CD4-positive, alpha-beta T cell treated with Interleukin-21 for 1 hour (primary cell): ENCODE results near the gene ADAM23.

Experiments
- DNase-seq: peaks from one replicate; pipeline ENCODE4 v3.0.0-alpha.2; 2020

Gene ADAM23

DNA sequence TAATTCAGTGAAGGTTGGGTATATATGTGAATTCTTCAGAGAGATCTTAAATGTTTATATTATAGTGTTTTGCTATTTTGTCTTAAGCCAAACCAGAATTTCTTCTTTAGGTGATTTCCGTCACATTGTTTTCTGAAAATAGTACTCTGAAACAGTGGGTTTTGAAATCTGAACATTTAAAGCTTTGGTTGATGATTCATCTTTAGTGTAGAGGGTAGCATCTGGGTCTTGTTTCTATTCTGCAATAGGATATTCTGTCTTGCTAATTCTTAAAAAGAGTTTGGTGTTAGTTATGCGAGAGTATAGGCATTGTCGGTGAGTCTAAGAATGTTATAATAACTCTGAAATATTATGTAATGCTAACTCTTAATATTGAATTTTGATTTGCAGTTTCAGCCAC lies 129.4 kb downstream of the ADAM23 start:
- DNase-seq: no peak

DNA sequence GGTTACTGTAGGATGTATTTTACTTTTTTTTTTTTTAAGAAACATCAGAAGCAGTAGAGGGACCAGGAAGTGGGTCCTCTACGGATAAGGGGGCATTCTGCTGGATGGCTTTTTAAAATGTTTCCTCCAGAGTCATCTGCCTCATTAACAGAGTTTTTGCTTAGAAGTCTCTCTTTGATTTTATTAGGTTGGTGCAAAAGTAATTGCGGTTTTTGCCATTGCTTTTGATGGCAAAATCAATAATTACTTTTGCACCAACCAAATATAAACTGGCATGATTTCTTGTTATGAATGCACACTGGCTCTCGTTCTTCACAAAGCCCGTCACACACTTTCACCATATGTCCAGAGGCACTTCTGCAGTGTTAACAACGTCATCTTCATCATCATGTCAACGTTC lies 130.5 kb downstream of the ADAM23 start:
- DNase-seq: no peak

DNA sequence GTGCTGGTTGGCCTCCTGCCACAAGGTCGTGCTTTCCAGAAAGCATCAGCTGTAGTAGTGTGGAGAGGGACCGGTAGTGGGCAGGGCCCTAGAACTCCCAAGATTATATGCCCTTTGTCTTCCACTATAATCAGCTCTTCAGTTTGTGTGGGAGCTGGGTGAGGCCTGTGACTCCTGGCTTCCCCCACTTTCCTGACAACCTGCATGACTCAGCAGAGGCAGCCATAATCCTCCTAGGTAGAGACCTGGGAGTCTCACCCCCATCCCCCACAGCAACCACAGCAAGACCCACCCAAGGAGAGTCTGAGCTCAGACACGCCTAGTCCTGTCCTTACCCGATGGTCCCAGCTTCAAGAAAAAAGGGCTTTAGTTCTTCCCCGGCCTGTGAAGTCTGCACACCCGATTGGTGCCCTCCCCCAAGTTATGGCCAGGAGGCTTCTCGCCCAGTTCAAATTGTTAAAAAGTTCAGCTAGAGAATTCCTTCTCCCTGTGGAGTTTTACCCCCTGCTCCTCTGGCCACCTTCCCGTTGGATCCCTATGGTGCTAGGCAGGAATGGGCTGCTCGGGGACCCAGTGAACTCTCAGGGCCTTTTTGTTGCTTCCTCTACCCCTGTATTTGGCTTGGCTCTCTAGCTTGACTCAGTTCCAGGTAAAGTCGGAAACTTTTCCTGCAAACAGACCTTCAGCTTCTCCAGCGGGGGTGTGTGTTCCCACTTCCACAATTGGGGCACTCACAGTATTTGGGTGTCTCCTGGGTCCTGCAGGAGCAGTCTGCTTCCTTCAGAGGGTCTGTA lies 141.2 kb downstream of the ADAM23 start:
- DNase-seq: no peak

GRCh38 chr2:206585335-206585734 lies 142.0 kb downstream of the ADAM23 start:
- no peak for DNase-seq

DNA sequence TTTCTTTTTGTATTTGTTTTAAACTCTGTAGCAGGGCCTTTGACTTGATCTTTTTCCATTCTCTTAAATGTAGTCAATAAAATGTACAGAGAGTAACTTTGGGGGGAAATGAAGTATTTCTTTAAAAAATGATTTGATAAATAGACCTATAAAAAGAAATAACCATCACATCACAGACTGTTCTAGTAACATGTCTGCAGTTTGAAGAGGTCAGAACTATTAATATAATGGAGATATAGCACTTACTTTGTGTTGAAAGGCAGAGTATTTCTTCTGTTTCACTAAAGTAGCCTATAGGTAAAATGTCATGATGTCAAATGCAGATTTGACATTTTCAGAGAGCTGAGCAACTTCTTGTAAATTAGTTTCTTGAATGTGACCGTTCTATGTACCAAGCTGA lies 143.3 kb downstream of the ADAM23 start:
- DNase-seq: no peak

DNA sequence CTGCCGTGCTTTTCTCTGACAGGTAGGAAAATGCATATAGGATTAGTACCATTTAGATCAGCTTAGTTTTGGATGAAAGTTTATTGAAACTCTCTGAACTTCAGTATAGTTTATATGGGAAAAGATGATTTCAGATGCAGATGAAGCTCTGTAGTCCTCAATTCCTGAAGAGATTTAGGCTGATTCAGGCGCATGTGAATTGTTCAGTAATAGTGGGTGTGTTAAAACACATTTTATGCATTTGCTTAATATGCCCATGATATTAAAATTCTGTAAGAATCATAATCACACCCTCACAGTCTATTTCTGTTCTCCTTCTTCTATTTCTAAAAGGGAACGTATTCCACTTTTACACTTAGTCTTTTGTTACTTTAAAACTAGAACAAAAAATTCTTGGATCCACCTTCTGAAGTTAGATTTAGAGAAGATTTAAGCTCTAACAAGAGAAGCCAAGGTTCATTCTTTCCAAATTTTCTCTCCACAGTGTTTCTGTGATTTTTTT lies 154.4 kb downstream of the ADAM23 start:
- DNase-seq: no peak

- DNase-seq: no peak
These were observed 159.9 kb downstream of the ADAM23 start for GRCh38 chr2:206603243-206603642.

DNA sequence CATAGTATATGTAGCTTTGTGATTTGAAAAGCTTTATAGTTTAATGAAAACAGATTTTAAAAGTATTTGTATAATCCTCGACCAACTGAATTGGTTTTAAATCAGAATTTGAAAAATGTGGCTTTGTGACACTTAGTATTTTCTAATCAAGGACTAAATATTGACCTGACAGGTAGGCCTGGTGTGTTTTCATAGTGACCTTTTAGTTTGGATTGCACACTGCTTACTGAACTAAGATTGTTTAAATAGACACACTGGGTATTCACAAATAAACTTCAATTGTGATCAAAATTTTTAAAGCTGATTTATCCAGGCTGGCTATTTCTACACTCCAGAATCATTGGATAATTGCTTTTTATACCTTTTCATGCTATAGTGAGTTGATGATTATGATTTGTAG lies 167.1 kb downstream of the ADAM23 start:
- no peak for DNase-seq

GRCh38 chr2:206611191-206611590 lies 167.9 kb downstream of the ADAM23 start:
- no peak for DNase-seq

DNA sequence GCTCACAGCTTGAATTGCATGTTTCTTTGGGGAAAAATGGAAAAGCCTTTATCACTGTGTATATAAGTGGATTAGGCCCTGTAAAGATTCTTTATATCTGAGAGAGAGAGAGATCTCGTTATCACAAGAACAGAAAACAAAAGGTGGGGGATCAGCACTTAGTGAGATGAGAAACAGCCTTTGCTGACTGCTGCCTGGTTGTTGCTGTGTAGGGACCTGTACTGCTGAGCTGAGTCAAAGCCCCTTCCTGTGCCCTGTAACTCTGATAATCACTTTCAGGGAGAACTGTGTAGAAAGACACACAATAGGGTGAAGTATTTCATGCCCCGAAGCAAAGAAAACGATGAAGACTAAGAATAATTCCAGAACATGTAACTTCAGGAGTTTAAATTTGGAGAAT lies 168.4 kb downstream of the ADAM23 start:
- DNase-seq: no peak

GRCh38 chr2:206614811-206615210 lies 171.5 kb downstream of the ADAM23 start:
- no peak for DNase-seq

- DNase-seq: no peak
These were observed 172.2 kb downstream of the ADAM23 start for GRCh38 chr2:206615417-206616089.

DNA sequence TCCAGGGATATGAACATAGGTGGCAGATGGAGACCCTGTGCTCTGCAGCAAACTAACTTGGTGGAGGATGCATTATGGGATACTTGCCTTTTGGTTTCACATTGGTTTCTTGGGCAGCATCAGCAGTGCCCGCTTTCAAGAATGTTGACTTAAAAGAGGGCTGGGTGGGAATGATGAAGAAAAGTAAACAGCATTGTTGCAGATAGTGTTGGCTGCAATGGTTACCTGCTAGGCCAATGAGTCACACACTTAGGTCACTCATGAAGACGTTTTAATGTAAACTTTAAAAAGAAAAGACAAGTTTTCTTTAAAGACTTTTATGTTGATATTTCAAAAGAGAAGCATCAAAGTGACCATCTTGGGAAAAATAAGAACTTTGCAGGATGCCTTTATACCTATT lies 172.8 kb downstream of the ADAM23 start:
- DNase-seq: no peak

DNA sequence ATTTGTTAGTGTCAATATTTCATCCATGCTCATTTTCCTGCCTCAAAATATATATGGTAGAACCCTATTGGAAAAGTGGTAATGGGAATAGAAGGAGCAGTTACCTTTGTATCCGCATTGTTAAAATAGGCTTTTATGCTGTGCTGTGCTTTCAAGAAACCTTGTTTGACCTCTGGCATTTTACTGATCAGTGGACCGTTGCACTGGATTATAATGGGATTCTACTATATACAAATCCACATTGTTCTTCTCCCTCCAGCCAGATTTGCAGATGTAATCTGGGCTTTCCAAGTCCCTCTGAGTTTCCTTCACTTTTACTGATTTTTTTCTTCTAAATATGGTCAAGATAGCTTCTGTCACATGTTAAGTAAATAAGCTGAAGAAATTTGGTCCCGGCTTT lies 175.7 kb downstream of the ADAM23 start:
- no peak for DNase-seq

- no peak for DNase-seq
These were observed 182.8 kb downstream of the ADAM23 start for GRCh38 chr2:206626108-206626507.

GRCh38 chr2:206627632-206628031 lies 184.3 kb downstream of the ADAM23 start:
- DNase-seq: no peak

DNA sequence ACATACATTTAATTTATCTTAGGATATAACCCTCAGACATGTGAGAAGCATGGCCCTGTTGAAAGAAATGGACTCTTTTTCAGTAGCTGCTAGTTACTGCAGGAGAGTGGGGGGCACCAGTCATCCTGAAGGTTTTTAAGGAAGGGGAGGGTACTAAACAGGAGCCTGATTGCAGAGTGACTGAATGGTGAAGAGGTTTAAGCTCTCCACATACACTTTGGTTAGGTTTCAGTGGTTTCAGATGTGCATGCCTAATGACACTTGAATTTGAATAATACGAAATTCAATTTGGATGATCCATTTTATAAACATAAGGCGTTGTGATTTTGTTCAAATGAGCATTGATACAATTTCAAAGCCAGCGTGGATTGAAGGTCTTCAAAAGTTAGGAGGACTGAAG lies 188.0 kb downstream of the ADAM23 start:
- DNase-seq: no peak

DNA sequence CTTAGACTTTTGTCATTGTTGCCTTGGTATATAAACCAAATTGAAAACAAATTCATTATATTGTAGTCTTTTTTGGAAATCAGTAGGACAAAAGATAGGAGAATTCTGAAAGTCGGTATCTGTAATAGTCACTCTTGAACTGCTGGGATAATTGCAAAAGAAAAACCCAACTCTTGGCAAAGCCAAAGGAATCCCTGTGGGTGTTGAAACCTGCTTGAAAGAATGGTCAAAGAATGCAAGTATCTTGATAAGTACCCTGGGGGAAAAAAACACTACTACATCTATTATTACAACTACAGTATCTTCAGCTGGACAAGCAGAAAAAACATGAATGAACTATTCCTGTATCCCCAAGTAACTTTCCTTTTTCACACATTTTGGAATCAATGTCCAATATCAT lies 191.7 kb downstream of the ADAM23 start:
- DNase-seq: no peak

- no peak for DNase-seq
These were observed 196.3 kb downstream of the ADAM23 start for GRCh38 chr2:206639636-206640035.

DNA sequence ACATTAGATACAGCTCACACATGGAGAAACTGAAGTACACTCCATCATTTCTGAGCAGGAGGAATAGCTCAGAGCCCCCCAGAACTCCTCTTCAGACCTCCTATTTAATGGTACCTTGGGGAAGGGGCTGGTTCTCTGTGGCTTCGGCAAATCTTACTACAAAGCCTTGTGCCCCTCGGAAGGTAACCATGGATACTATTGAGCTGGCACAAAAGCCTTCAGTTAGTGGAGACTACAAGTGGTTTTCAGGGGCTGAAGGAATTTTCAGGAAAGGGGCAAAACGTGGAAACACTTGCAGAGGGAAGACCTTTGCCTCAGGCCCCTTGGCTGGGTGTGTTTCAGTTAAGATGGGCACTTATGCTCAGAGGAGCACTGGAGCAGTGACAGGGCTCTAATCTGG lies 197.9 kb downstream of the ADAM23 start:
- DNase-seq: no peak

DNA sequence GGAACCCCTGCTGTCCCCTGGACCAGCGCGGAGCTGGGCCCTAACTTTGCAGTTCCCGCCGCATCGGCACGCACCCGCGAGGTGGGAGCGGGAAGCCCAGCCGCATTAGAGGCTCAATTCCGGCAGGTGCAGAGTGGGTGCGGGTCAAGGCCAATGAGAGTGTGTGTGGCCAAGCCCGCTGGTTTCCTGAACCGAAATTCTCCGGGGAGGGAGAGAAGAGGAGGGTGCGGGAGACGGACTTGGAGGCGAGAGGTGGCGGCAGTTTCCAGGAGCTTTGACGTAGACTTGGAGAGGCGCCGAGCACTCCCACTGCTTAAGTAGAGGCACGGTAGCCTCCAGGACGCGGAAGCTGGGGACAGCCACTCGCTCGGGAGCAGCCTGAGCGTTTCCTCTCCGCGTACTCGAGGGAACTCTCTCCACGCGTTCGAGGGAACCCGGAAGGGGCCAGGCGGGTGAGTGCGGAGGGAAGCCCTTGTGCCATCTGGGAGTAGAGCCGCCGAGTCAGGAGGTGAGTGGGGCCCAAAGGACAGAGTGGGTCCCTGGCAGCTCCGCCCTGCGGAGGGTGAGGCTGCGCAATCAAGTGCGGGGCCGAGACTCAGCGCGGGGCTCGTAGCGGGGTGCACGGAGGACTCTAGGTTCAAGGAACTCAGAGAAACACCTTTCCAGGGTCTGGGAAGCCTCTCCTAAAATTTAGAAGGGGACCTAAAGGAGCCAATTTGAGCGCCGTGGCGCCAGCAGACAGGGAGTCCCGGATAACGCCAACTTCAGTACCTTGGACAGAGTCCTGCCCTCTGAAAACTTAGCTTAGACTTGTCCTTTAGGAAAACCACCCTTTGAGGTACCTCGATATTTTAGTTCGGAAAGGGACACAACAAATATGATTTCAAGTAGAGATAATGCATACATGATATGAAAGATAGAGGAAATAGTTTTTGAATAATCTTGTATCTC lies 199.0 kb downstream of the ADAM23 start, which contains the start of gene FAM237A:
Gene FAM237A, plus strand, starts transcription at position 413 of the 951 bp plus-strand sequence. CDS start 1,750 bp downstream, outside the sequence.
- DNase-seq: no peak

GRCh38 chr2:206647985-206648384 lies 204.7 kb downstream of the ADAM23 start:
- DNase-seq: no peak

DNA sequence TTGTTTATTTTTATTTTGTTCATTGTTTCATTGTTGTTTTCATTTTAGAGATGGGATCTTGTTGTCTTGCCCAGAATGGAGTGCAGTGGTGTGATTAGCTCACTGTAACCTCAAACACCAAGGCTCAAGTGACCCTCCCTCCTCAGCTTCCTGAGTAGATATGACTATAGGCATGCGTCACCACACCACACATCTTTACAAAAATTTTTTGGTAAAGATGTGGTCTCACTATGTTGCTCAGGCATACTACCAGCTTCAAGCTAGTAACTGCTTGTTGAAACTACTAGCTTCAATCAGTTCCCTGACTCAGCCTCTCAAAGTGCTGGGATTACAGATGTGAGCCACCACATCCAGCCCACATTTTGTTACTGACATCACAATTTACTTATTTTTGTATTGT lies 213.8 kb downstream of the ADAM23 start:
- no peak for DNase-seq
